SK-N-SH (cell line): ENCODE results near the gene CALB2. TPM values are rescaled to one million over a fixed set of nuclear protein-coding genes. Genes with fewer than 3 reads are reported as not detected.

Experiments used
- CTCF ChIA-PET: fragments of 300-600, 350-600 bp; formaldehyde crosslinking; extraction: SDS; loops from one replicate; lab custom pipeline; 2021; lab: Yijun Ruan, JAX
- POLR2A ChIA-PET: fragments of 350-600 bp; sonication (Branson Sonifier 250); formaldehyde crosslinking; extraction: SDS; loops from one replicate; lab custom pipeline; 2020; ENCODE audit warnings: antibody characterized with exemption, inconsistent platforms; lab: Yijun Ruan, JAX
- DNase-seq: peaks from one replicate; pipeline ENCODE4 v3.0.0; 2012
- H2AFZ ChIP-seq: fragments of 200-600 bp; sonication (generic); 2 replicates; pipeline ENCODE4 v1.8.1; 2016; ENCODE audit warnings: antibody characterized with exemption, mild to moderate bottlenecking, low read depth
- H3F3A ChIP-seq: fragments of 200-600 bp; sonication (generic); replicated peaks from 2 replicates; pipeline ENCODE3; 2016; ENCODE audit warnings: antibody characterized with exemption, mild to moderate bottlenecking; ENCODE audit not compliant: insufficient read depth
- H3K27ac ChIP-seq, 2 experiments: fragments of 200-500 bp in 1 of 2; fragments of 200-600 bp in 1 of 2; sonication (Bioruptor generic) in 1 of 2; sonication (generic), shearing (Covaris generic) in 1 of 2; 2 replicates each; pipeline versions ENCODE4 v1.5.1 to v1.6.1; 2014 to 2016; ENCODE audit warnings: low read depth in 2 of 2, inconsistent platforms in 1 of 2, low read length in 1 of 2, mild to moderate bottlenecking in 1 of 2, mixed read lengths in 1 of 2
- H3K27me3 ChIP-seq: fragments of 200-600 bp; sonication (generic), shearing (Covaris generic); 2 replicates; pipeline ENCODE4 v1.6.1; 2016; ENCODE audit warnings: mixed run types; ENCODE audit not compliant: insufficient read depth
- H3K36me3 ChIP-seq, 2 experiments: fragments of 200-500 bp in 1 of 2; fragments of 200-600 bp in 1 of 2; sonication (Bioruptor generic) in 1 of 2; sonication (generic) in 1 of 2; replicated peaks in 1 of 2; 2 replicates each; pipeline versions ENCODE3 to v1.5.1; 2014 to 2016; ENCODE audit warnings: low read length in 1 of 2, mild to moderate bottlenecking in 1 of 2; ENCODE audit not compliant: insufficient read depth in 2 of 2, control insufficient read depth in 1 of 2
- H3K4me1 ChIP-seq, 2 experiments: fragments of 200-500 bp in 1 of 2; fragments of 200-600 bp in 1 of 2; sonication (Bioruptor generic) in 1 of 2; sonication (generic), shearing (Covaris generic) in 1 of 2; 2 replicates each; pipeline versions ENCODE4 v1.5.1 to v1.6.1; 2014 to 2016; ENCODE audit warnings: low read depth in 1 of 2, low read length in 1 of 2, mixed run types in 1 of 2; ENCODE audit not compliant: insufficient read depth in 2 of 2, control insufficient read depth in 1 of 2
- H3K4me2 ChIP-seq: fragments of 200-600 bp; sonication (generic), shearing (Covaris generic); 2 replicates; pipeline ENCODE4 v1.6.1; 2017; ENCODE audit warnings: mixed run types
- H3K4me3 ChIP-seq, 2 experiments: fragments of 200-500 bp in 1 of 2; fragments of 200-600 bp in 1 of 2; sonication (Bioruptor generic) in 1 of 2; sonication (generic), shearing (Covaris generic) in 1 of 2; 2 replicates each; pipeline versions ENCODE4 v1.5.1 to v1.8.1; 2014 to 2016; ENCODE audit warnings: low read depth in 2 of 2, inconsistent platforms in 1 of 2, low read length in 1 of 2, mild to moderate bottlenecking in 1 of 2, mixed read lengths in 1 of 2, moderate library complexity in 1 of 2
- H3K79me2 ChIP-seq: fragments of 200-600 bp; sonication (generic); 2 replicates; pipeline ENCODE4 v1.8.1; 2017; ENCODE audit warnings: mild to moderate bottlenecking; ENCODE audit not compliant: insufficient read depth
- H3K9ac ChIP-seq: fragments of 200-600 bp; sonication (generic); 2 replicates; pipeline ENCODE4 v1.6.1; 2017; ENCODE audit warnings: mixed run types
- H3K9me2 ChIP-seq: fragments of 200-600 bp; sonication (generic); 2 replicates; pipeline ENCODE4 v1.6.1; 2017; ENCODE audit warnings: mixed run types
- H3K9me3 ChIP-seq: fragments of 200-600 bp; sonication (generic); 2 replicates; pipeline ENCODE4 v1.6.1; 2017; ENCODE audit warnings: mixed run types, mild to moderate bottlenecking, moderate library complexity
- H4K20me1 ChIP-seq: fragments of 200-600 bp; sonication (generic); 2 replicates; pipeline ENCODE4 v1.6.1; 2017; ENCODE audit warnings: mild to moderate bottlenecking, mixed run types; ENCODE audit not compliant: insufficient read depth
- EP300 ChIP-seq, 2 experiments: IDR thresholded peaks; 2 replicates each; pipeline versions ENCODE4 v1.4.0 to v1.6.1; 2012; ENCODE audit warnings: borderline replicate concordance in 1 of 2, low read depth in 1 of 2, low read length in 1 of 2
- GATA2 ChIP-seq: sonication (generic); formaldehyde crosslinking; IDR thresholded peaks from 2 replicates; pipeline ENCODE4 v1.5.0; 2020; ENCODE audit warnings: mild to moderate bottlenecking, missing genetic modification reagents
- NFIC ChIP-seq: IDR thresholded peaks from 2 replicates; pipeline ENCODE4 v1.4.0; 2012; ENCODE audit warnings: borderline replicate concordance
- RAD21 ChIP-seq: IDR thresholded peaks from 2 replicates; pipeline ENCODE4 v1.6.1; 2012; ENCODE audit warnings: mild to moderate bottlenecking, low read length
- TCF12 ChIP-seq: IDR thresholded peaks from 2 replicates; pipeline ENCODE4 v1.4.0; 2012
- WGBS: methylation state at CpG from one replicate; pipeline ENCODE4 v1.1.6; 2017; ENCODE audit warnings: low lambda C conversion rate; 5-methylcytosine and 5-hydroxymethylcytosine counted together
- polyA plus RNA-seq, 3 experiments: library from polyadenylated mRNA; depleted of rRNA; stranded (reverse); fragments of >200 nt; gene quantifications; 2 replicates each; pipeline ENCODE4 v1.2.3, GENCODE V29; 2012
- TF ChIP-seq, protein P1 (sequence below): fragments of 150-350 bp; IDR thresholded peaks from 2 replicates; pipeline ENCODE4 v1.6.1; 2017; ENCODE audit warnings: antibody characterized with exemption, low read length, low read depth, borderline replicate concordance
- TF ChIP-seq, protein P2 (sequence below): IDR thresholded peaks from 2 replicates; pipeline ENCODE4; 2012
- TF ChIP-seq, protein P3 (sequence below): IDR thresholded peaks from 2 replicates; pipeline ENCODE4 v1.4.0; 2012; ENCODE audit warnings: low read depth
- TF ChIP-seq, protein P4 (sequence below): IDR thresholded peaks from 2 replicates; pipeline ENCODE4 v1.4.0; 2012; ENCODE audit warnings: low read depth, borderline replicate concordance

CALB2 gene
- polyA plus RNA-seq, 1 of the 3 experiments (the other 2 are of a cell fraction) = 0.12 TPM

DNA sequence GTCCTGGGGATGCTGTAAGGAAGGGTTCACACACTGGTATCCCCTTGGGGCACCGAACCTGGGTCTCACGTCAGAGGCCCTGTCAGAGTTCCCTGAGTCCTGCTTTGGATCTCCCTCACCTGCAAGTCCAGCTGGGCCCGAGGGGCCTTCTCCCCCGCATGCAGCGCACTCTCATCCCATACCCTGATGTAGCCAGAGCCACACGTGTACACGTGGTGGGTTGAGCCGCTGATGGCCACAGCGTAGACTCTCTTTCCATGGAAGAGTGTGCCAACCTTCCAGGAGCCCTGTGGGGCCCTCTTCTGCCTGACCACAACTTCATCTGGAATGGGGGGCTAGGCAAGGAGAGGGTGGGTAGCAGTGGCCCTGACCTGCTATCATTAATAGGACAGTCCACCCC is 73.5 kb downstream of the CALB2 start:
- ChIA-PET CTCF (interaction anchor here (1.1 to 4.4 kb wide), 2 partner anchors 20 to 69 kb away, joined by 3 to 25 read pairs; no protein-coding TSS in a partner anchor), POLR2A (no interaction called here)
- Histone ChIP-seq H3K9me3 (no peaks in the 10 kb centered on the region; the same call in 1 of the 2 replicates), H3K9me2 (no peaks in the 10 kb centered on the region), H3K9ac (no peak overlapping the region), H3F3A (no peaks in the 10 kb centered on the region), H3K36me3 (no peaks in the 10 kb centered on the region), H2AFZ (no peak overlapping the region), H3K4me3 (no peak overlapping the region), H3K27ac (no peak overlapping the region), H3K27me3 (no peaks in the 10 kb centered on the region; the same call in 1 of the 2 replicates), H4K20me1 (no peaks in the 10 kb centered on the region), H3K4me1 (no peaks in the 10 kb centered on the region), H3K4me2 (no peak overlapping the region), H3K79me2 (no peaks in the 10 kb centered on the region)
- no peak for DNase-seq
- TF ChIP-seq GATA2 (CRISPR knock-in tag) = no peak
- TF ChIP-seq, protein P1, sequence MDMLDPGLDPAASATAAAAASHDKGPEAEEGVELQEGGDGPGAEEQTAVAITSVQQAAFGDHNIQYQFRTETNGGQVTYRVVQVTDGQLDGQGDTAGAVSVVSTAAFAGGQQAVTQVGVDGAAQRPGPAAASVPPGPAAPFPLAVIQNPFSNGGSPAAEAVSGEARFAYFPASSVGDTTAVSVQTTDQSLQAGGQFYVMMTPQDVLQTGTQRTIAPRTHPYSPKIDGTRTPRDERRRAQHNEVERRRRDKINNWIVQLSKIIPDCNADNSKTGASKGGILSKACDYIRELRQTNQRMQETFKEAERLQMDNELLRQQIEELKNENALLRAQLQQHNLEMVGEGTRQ = no peak
- TF ChIP-seq, protein P2, sequence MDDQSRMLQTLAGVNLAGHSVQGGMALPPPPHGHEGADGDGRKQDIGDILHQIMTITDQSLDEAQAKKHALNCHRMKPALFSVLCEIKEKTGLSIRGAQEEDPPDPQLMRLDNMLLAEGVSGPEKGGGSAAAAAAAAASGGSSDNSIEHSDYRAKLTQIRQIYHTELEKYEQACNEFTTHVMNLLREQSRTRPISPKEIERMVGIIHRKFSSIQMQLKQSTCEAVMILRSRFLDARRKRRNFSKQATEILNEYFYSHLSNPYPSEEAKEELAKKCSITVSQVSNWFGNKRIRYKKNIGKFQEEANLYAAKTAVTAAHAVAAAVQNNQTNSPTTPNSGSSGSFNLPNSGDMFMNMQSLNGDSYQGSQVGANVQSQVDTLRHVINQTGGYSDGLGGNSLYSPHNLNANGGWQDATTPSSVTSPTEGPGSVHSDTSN = no peak
- no peak for TF ChIP-seq TCF12
- TF ChIP-seq, protein P3, sequence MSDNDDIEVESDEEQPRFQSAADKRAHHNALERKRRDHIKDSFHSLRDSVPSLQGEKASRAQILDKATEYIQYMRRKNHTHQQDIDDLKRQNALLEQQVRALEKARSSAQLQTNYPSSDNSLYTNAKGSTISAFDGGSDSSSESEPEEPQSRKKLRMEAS = no peak
- no peak for TF ChIP-seq NFIC
- TF ChIP-seq RAD21 = no peak
- 42% methylated on average over 3 of the region's 9 CpGs for WGBS

DNA sequence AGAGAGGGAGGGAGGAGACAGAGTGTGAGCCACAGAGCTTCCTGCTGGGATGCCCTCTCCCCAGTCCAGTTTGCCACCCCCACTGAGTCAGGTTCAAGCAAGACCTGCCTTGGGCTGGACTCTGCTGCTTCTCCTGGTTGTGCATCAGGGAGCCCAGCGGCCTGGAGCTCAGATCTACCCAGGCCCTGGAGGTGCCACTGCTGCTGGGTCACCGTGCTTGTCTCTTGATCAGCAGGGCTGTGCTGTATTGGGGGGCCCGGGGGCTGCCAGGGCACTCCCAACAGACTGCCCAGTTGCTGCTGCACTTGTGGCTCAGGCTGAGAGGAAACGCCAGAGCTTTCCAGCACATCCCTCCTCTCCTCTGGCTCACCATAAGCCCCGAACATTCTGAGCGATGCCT is 74.4 kb downstream of the CALB2 start:
- POLR2A ChIA-PET = no interaction called here
- TF ChIP-seq EP300 (IDR thresholded peaks at IDR 0.05; ENCODE audit: borderline replicate concordance in 1 of 2, low read depth in 1 of 2, low read length in 1 of 2) = no peak
- TF ChIP-seq, protein P4, sequence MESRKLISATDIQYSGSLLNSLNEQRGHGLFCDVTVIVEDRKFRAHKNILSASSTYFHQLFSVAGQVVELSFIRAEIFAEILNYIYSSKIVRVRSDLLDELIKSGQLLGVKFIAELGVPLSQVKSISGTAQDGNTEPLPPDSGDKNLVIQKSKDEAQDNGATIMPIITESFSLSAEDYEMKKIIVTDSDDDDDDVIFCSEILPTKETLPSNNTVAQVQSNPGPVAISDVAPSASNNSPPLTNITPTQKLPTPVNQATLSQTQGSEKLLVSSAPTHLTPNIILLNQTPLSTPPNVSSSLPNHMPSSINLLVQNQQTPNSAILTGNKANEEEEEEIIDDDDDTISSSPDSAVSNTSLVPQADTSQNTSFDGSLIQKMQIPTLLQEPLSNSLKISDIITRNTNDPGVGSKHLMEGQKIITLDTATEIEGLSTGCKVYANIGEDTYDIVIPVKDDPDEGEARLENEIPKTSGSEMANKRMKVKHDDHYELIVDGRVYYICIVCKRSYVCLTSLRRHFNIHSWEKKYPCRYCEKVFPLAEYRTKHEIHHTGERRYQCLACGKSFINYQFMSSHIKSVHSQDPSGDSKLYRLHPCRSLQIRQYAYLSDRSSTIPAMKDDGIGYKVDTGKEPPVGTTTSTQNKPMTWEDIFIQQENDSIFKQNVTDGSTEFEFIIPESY = no peak
- no peak for TF ChIP-seq GATA2 (CRISPR knock-in tag)
- TF ChIP-seq, protein P2 = no peak
- TF ChIP-seq TCF12 = no peak

More for the DNA sequence above, 74.4 kb downstream of the CALB2 start:
- Histone ChIP-seq H3K9me3 (no peaks in the 10 kb centered on the region; the same call in 1 of the 2 replicates), H3F3A (no peaks in the 10 kb centered on the region), H3K79me2 (no peaks in the 10 kb centered on the region), H3K9ac (no peak overlapping the region), H3K4me3 (no peak overlapping the region), H3K27me3 (no peaks in the 10 kb centered on the region; the same call in 1 of the 2 replicates), H3K27ac (no peak overlapping the region), H3K4me1 (no peaks in the 10 kb centered on the region), H4K20me1 (no peaks in the 10 kb centered on the region), H3K36me3 (no peaks in the 10 kb centered on the region), H3K4me2 (no peak overlapping the region), H3K9me2 (no peaks in the 10 kb centered on the region), H2AFZ (no peak overlapping the region)
- WGBS = 0% methylated on average over 4 of the region's 6 CpGs
- CTCF ChIA-PET = interaction anchor here (1.1 to 4.4 kb wide), 3 partner anchors 21 to 178 kb away, joined by 3 to 25 read pairs (median 7); no protein-coding TSS in a partner anchor
- DNase-seq = no peak
